Cardiac septum (tissue), 1 donor: ENCODE results near the gene C1QTNF1. TPM values are rescaled to one million over a fixed set of nuclear protein-coding genes. Genes with fewer than 3 reads are reported as not detected.

Source experiments
- DNase-seq: peaks from one replicate; pipeline ENCODE4 v3.0.0-alpha.2; 2020; ENCODE audit warnings: low spot score
- intact Hi-C: fragments of 100-400 bp; cut with DNase I; formaldehyde crosslinking; loops from one replicate; pipeline ENCODE4 v1.14.0; 2022
- total RNA-seq: library from RNA; stranded (reverse); fragmentation: NEBNext Ultra II Directional; extraction: Animal tissue kit (Norgen Biotek cat#: 25700); gene quantifications from one replicate; pipeline ENCODE4 v1.2.1, GENCODE V29; 2021
- donor health status: DM: no; HTN: no; CAD: no.

The C1QTNF1 gene
- total RNA-seq, 1 donor from 2014 or later = 92.9 TPM

- DNase-seq = no peak
- intact Hi-C loops = loop anchor here (2.0 kb wide), 1 partner anchor 37 kb away; no protein-coding TSS in a partner anchor
Observed at GRCh38 chr17:79083191-79083971, 59.4 kb downstream of the C1QTNF1 start.

GRCh38 chr17:79084291-79085153, 60.6 kb downstream of the C1QTNF1 start:
- DNase-seq = no peak
- intact Hi-C loops = no loop called here

GRCh38 chr17:79085154-79085920, 61.4 kb downstream of the C1QTNF1 start:
- no peak for DNase-seq
- intact Hi-C loops = no loop called here

GRCh38 chr17:79085921-79086551, 62.1 kb downstream of the C1QTNF1 start:
- intact Hi-C loops = loop anchor here (2.0 kb wide), 1 partner anchor 307 kb away; no protein-coding TSS in a partner anchor
- DNase-seq = no peak

- no peak for DNase-seq
- intact Hi-C loops = loop anchor here (2.0 kb wide), 1 partner anchor 306 kb away; no protein-coding TSS in a partner anchor
Observed at GRCh38 chr17:79086609-79087427, 62.8 kb downstream of the C1QTNF1 start.

- DNase-seq = peak; percentile 86
- intact Hi-C loops = loop anchor here (2.0 kb wide), 1 partner anchor 305 kb away; no protein-coding TSS in a partner anchor
Observed at GRCh38 chr17:79087428-79088143, 63.6 kb downstream of the C1QTNF1 start.

- no peak for DNase-seq
- intact Hi-C loops = no loop called here
Observed at GRCh38 chr17:79088247-79088996, 64.5 kb downstream of the C1QTNF1 start.

- no peak for DNase-seq
- intact Hi-C loops = no loop called here
Observed at GRCh38 chr17:79088997-79089328, 65.0 kb downstream of the C1QTNF1 start.

GRCh38 chr17:79089720-79090442, 65.9 kb downstream of the C1QTNF1 start:
- intact Hi-C loops = no loop called here
- no peak for DNase-seq

GRCh38 chr17:79090443-79091225, 66.7 kb downstream of the C1QTNF1 start:
- no peak for DNase-seq
- intact Hi-C loops = no loop called here

GRCh38 chr17:79091226-79091670, 67.3 kb downstream of the C1QTNF1 start:
- DNase-seq = no peak
- intact Hi-C loops = no loop called here

GRCh38 chr17:79092567-79092966, 68.6 kb downstream of the C1QTNF1 start:
- intact Hi-C loops = no loop called here
- no peak for DNase-seq

GRCh38 chr17:79093270-79093669, 69.3 kb downstream of the C1QTNF1 start:
- intact Hi-C loops = no loop called here
- DNase-seq = no peak

- no peak for DNase-seq
- intact Hi-C loops = no loop called here
Observed at GRCh38 chr17:79094261-79094660, 70.3 kb downstream of the C1QTNF1 start.

GRCh38 chr17:79095345-79096055, 71.5 kb downstream of the C1QTNF1 start:
- intact Hi-C loops = no loop called here
- DNase-seq = no peak
